Measurements from ENCODE around the gene MIEN1. TPM values are rescaled to one million over a fixed set of nuclear protein-coding genes. Genes with fewer than 3 reads are reported as not detected.
"Not testable (repeated sequence)": the region's sequence is repeated elsewhere in the genome, so short reads cannot be mapped to it uniquely, and the experiment has no call there.

MIEN1 gene
- total RNA-seq, 1 experiment from 2014 or later, result 40.6 TPM

DNA sequence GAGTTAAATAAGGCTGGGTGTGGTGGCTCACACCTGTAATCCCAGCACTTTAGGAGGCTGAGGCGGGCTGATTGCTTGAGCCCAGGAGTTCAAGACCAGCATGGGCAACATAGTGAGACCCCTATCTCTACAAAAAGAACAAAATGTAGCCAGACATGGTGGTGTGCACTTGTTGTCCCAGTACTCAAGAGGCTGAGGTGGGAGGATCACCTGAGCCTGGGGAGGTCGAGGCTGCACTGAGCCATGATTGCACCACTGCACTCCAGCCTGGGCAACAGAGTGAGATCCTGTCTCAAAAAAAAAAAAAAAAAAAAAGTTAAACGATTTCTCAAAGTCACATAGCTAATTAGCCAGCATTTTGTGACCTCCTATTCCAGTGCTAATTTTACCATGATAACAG lies 33.8 kb upstream of the MIEN1 start:
- CTCF ChIA-PET, result interaction anchor here (0.6 to 1.5 kb wide), 2 partner anchors 142 to 458 kb away, joined by 3 to 4 read pairs; no protein-coding TSS in a partner anchor
- H3K4me3 Mint-ChIP-seq; POLR2A ChIA-PET; ATAC-seq; H3K4me1 Mint-ChIP-seq; H3K36me3 Mint-ChIP-seq; H3K27ac Mint-ChIP-seq; H3K27me3 Mint-ChIP-seq (ENCODE audit: low read depth); DNase-seq (ENCODE audit: low spot score); H3K9me3 Mint-ChIP-seq: not testable (repeated sequence)
- peak; percentile 80; the same call in 1 of the 2 replicates for TF ChIP-seq ZNF121 (CRISPR knock-in tag; IDR thresholded peaks at IDR 0.05)

GRCh38 chr17:39763051-39763820 lies 32.9 kb upstream of the MIEN1 start:
- no peak for DNase-seq (ENCODE audit: low spot score)
- CTCF ChIA-PET, result interaction anchor here (1.0 kb wide), 1 partner anchor 141 kb away, joined by 4 read pairs; no protein-coding TSS in a partner anchor
- ATAC-seq, result no peak
- Mint-ChIP-seq H3K27ac (no peak overlapping the region), H3K9me3 (no peaks in the 10 kb centered on the region), H3K4me3 (no peak overlapping the region), H3K27me3 (ENCODE audit: low read depth) (no peaks in the 10 kb centered on the region; the same call in 1 of the 2 replicates), H3K36me3 (no peaks in the 10 kb centered on the region), H3K4me1 (no peaks in the 10 kb centered on the region)
- POLR2A ChIA-PET, result no interaction called here
- TF ChIP-seq ZNF219 (CRISPR knock-in tag; IDR thresholded peaks at IDR 0.05; ENCODE audit: borderline replicate concordance), result no peak
- no peak for TF ChIP-seq TCF7 (CRISPR knock-in tag; IDR thresholded peaks at IDR 0.05; ENCODE audit: low read depth)
- no peak for TF ChIP-seq E2F5 (CRISPR knock-in tag; IDR thresholded peaks at IDR 0.05)
- TF ChIP-seq GABPB1 (CRISPR knock-in tag; IDR thresholded peaks at IDR 0.05), result no peak
- TF ChIP-seq HMGXB4 (CRISPR knock-in tag; IDR thresholded peaks at IDR 0.05), result no peak
- no peak for TF ChIP-seq EMX1 (CRISPR knock-in tag; IDR thresholded peaks at IDR 0.05)
- no peak for TF ChIP-seq FOXK1 (CRISPR knock-in tag; IDR thresholded peaks at IDR 0.05)
- TF ChIP-seq SOX15 (CRISPR knock-in tag; IDR thresholded peaks at IDR 0.05), result no peak
- TF ChIP-seq CBFB (CRISPR knock-in tag; IDR thresholded peaks at IDR 0.05; ENCODE audit: low read depth), result no peak
- no peak for TF ChIP-seq SMAD4 (CRISPR knock-in tag; IDR thresholded peaks at IDR 0.05)

GRCh38 chr17:39761861-39762496 lies 31.6 kb upstream of the MIEN1 start:
- no peak for DNase-seq (ENCODE audit: low spot score)
- ChIA-PET POLR2A (no interaction called here), CTCF (interaction anchor here (1.0 to 1.2 kb wide), 2 partner anchors 140 kb away, joined by 4 read pairs; no protein-coding TSS in a partner anchor)
- Mint-ChIP-seq H3K9me3 (no peaks in the 10 kb centered on the region), H3K4me3 (no peak overlapping the region), H3K27ac (no peak overlapping the region), H3K4me1 (no peaks in the 10 kb centered on the region), H3K27me3 (ENCODE audit: low read depth) (peaks cover 7% of the 10 kb centered on the region; the same call in 1 of the 2 replicates), H3K36me3 (no peaks in the 10 kb centered on the region)
- ATAC-seq, result no peak
- TF ChIP-seq SMAD4 (CRISPR knock-in tag; IDR thresholded peaks at IDR 0.05) (no peak), FOXP4 (CRISPR knock-in tag; IDR thresholded peaks at IDR 0.05) (no peak), FOXK1 (CRISPR knock-in tag; IDR thresholded peaks at IDR 0.05) (no peak), MYBL2 (CRISPR knock-in tag; IDR thresholded peaks at IDR 0.05) (no peak), PRRX2 (CRISPR knock-in tag; IDR thresholded peaks at IDR 0.05) (no peak), USF1 (CRISPR knock-in tag; IDR thresholded peaks at IDR 0.05) (no peak), AR (CRISPR knock-in tag; IDR thresholded peaks at IDR 0.05) (no peak), TEAD1 (CRISPR knock-in tag; IDR thresholded peaks at IDR 0.05) (no peak)
- TF ChIP-seq, protein P1, sequence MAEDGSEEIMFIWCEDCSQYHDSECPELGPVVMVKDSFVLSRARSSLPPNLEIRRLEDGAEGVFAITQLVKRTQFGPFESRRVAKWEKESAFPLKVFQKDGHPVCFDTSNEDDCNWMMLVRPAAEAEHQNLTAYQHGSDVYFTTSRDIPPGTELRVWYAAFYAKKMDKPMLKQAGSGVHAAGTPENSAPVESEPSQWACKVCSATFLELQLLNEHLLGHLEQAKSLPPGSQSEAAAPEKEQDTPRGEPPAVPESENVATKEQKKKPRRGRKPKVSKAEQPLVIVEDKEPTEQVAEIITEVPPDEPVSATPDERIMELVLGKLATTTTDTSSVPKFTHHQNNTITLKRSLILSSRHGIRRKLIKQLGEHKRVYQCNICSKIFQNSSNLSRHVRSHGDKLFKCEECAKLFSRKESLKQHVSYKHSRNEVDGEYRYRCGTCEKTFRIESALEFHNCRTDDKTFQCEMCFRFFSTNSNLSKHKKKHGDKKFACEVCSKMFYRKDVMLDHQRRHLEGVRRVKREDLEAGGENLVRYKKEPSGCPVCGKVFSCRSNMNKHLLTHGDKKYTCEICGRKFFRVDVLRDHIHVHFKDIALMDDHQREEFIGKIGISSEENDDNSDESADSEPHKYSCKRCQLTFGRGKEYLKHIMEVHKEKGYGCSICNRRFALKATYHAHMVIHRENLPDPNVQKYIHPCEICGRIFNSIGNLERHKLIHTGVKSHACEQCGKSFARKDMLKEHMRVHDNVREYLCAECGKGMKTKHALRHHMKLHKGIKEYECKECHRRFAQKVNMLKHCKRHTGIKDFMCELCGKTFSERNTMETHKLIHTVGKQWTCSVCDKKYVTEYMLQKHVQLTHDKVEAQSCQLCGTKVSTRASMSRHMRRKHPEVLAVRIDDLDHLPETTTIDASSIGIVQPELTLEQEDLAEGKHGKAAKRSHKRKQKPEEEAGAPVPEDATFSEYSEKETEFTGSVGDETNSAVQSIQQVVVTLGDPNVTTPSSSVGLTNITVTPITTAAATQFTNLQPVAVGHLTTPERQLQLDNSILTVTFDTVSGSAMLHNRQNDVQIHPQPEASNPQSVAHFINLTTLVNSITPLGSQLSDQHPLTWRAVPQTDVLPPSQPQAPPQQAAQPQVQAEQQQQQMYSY (CRISPR knock-in tag; IDR thresholded peaks at IDR 0.05), result no peak

Measured in WTC11 (cell line).